Left lobe of liver (tissue), 2 donors: Measurements from ENCODE around the gene PPP1R13B. TPM values are rescaled to one million over a fixed set of nuclear protein-coding genes. Genes with fewer than 3 reads are reported as not detected.
"Not testable (repeated sequence)": the region's sequence is repeated elsewhere in the genome, so short reads cannot be mapped to it uniquely, and the experiment has no call there.

ENCODE experiments used
- ATAC-seq: fragments of 200-7000 bp; cut with Tn5 transposase; one replicate; pipeline ENCODE4 v1.9.1; 2020; ENCODE audit warnings: mild to moderate bottlenecking, moderate library complexity
- DNase-seq: peaks from one replicate; pipeline ENCODE4 v3.0.0-alpha.2; 2020; ENCODE audit warnings: low spot score
- total RNA-seq: library from RNA; stranded (reverse); gene quantifications from one replicate; pipeline ENCODE4 v1.2.1, GENCODE V29; 2021
- donor health status: DM: no; HTN: no; CAD: no; lungs with moderate emphysema.
- donor health status: DM: no; HTN: yes; CAD: no.

The PPP1R13B gene
- total RNA-seq, 1 donor from 2014 or later: 15.3 TPM

- DNase-seq (no peak), ATAC-seq (peak; percentile 23)
Measured at GRCh38 chr14:103801459-103801858, 45.9 kb downstream of the PPP1R13B start.

DNA sequence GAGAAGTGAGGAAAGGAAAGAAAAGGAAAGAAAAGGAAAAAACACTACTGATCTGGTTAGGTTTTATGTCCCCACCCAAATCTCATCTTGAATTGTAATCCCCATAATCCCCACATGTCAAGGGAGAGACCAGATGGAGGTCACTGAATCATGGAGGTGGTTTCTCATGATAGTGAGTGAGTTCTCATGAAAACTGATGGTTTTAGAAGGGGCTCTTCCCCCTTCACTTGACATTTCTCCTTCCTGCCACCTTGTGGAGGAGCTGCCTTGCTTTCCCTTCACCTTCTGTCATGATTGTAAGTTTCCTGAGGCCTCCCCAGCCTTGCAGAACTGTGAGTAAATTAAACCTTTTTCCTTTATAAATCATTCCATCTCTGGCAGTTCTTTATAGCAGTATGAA, 54.2 kb downstream of the PPP1R13B start:
- DNase-seq, ATAC-seq: not testable (repeated sequence)

- DNase-seq: no peak
Measured at GRCh38 chr14:103788086-103788485, 59.3 kb downstream of the PPP1R13B start.

GRCh38 chr14:103782376-103782775, 65.0 kb downstream of the PPP1R13B start:
- ATAC-seq: no peak
- DNase-seq: no peak

More at GRCh38 chr14:103788086-103788485, 59.3 kb downstream of the PPP1R13B start:
- ATAC-seq: no peak

GRCh38 chr14:103776319-103776718, 71.1 kb downstream of the PPP1R13B start:
- not testable (repeated sequence) for ATAC-seq

GRCh38 chr14:103775506-103775905, 71.9 kb downstream of the PPP1R13B start:
- peak; percentile 93 for ATAC-seq
- DNase-seq: peak; percentile 46

More at GRCh38 chr14:103776319-103776718, 71.1 kb downstream of the PPP1R13B start:
- not testable (repeated sequence) for DNase-seq

GRCh38 chr14:103773521-103773920, 73.9 kb downstream of the PPP1R13B start:
- ATAC-seq (no peak), DNase-seq (no peak)

- ATAC-seq: no peak
- no peak for DNase-seq
Measured at GRCh38 chr14:103772078-103772712, 75.2 kb downstream of the PPP1R13B start.

- DNase-seq: no peak
- no peak for ATAC-seq
Measured at GRCh38 chr14:103770902-103771301, 76.5 kb downstream of the PPP1R13B start.

- no peak for DNase-seq
- no peak for ATAC-seq
Measured at GRCh38 chr14:103770500-103770899, 76.9 kb downstream of the PPP1R13B start.

GRCh38 chr14:103767336-103767894, 80.0 kb downstream of the PPP1R13B start:
- DNase-seq (no peak), ATAC-seq (no peak)

- ATAC-seq: no peak
- DNase-seq: no peak
Measured at GRCh38 chr14:103765526-103765925, 81.8 kb downstream of the PPP1R13B start.

DNA sequence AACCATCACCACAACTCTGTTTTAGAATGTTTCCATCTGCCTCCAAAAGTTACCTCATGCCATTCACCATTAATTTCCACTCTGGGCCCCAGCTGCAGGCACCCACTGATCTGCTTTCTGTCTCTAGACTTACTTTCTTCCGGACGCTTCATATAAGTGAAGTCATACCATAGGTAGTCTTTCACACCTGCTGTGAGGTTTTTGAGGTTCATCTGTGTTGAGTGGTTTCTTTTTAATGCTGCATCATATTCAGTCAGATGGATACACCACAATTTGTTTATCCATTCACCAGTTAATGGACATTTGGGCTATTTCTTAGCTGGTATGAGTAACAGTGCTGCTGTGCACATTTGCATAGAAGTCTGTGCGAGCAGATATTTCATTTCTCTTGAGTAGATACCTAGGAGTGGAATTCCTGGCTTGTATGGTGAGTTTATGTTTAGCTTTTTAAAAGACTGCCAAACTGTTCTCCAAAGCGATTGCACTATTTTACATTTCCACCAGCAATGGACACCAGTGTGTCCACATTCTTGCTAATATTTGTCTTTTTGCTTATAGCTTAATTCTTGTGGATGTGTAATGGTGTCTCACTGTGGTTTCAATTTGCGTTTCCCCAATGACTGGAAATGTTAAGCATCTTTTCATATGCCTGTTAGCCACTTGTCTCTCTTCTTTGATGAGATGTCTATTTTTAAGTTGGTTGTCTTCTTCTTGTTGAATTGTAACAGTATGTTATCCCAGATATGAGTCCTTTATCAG, 83.5 kb downstream of the PPP1R13B start:
- ATAC-seq (no peak), DNase-seq (no peak)

DNA sequence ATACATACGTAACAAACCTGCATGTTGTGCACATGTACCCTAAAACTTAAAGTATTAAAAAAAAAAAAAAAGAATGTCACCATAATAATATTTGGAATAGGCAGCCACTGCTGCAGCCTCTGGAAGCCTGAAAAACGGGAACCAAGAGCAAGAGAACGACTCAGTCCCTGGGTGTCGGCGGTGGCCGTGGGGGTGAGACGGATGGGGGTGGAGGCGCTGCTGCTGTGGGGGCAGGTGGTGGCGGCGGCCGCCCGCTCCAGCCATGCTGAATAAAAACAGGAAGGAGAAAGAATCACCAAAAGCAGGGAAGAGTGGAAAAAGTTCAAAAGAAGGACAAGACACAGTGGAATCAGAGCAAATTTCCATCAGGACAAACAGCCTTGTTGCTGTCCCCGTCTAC, 84.8 kb downstream of the PPP1R13B start:
- no peak for DNase-seq

GRCh38 chr14:103762036-103762435, 85.3 kb downstream of the PPP1R13B start:
- DNase-seq (no peak), ATAC-seq (no peak)

More for the DNA sequence above, 84.8 kb downstream of the PPP1R13B start:
- ATAC-seq: no peak

DNA sequence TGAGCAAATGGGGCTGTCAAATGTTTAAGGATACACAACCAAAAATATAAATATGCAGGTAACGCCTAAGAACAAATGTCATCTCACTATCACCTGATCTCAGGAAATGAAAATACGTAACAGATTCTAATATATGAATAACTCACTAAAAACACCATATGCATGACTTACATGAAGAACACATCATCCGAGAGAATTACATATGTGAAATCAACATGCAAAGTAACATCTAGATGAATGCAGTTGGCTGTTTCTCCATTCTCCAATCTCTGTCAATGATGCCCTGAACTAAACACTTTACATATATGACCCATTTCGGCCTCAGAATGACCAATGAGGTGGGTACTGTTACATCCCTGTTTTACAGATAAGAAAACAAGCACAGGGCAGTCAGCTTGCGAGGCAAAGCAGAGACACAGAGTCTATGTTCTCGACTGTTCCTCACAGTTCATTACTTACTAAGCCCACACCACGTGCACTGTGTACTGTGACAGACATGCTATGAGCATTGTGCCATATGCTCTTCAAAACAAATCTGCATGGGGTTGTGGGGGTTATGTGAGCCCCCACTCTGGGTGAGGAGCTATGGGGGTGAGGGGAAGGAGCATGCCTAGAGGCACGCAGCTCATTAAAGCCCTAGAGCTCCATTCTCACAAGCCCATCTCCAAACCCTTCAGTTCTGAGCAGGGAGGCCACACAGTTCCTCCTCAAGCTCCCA, 89.2 kb downstream of the PPP1R13B start:
- ATAC-seq (no peak), DNase-seq (no peak)

- no peak for DNase-seq
- no peak for ATAC-seq
Measured at GRCh38 chr14:103755060-103755459, 92.3 kb downstream of the PPP1R13B start.

GRCh38 chr14:103753774-103754173, 93.6 kb downstream of the PPP1R13B start:
- ATAC-seq: no peak
- no peak for DNase-seq

DNA sequence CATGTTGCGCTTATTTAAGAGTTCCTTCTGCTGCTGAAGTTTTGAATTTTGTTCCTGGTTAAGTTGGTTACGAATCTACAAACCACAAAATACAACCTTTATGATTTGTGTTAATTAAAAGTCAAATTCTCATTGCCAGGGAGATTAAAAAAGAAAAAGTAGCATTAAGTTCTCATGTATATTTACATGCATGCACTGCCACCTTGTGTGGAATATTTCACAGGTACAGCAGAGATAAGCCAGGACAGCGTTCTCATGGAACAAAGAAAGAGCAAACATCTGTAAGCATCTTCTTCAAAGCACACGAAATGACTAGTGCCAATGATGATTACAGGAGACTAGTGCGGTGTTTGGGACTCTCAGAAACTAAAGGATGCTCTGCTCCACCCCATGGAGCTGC, 97.5 kb downstream of the PPP1R13B start:
- ATAC-seq (no peak), DNase-seq (no peak)

GRCh38 chr14:103749452-103749851, 97.9 kb downstream of the PPP1R13B start:
- ATAC-seq: no peak
- no peak for DNase-seq

- DNase-seq (no peak), ATAC-seq (no peak)
Measured at GRCh38 chr14:103748534-103748857, 98.9 kb downstream of the PPP1R13B start.
